Caco-2 (cell line): Measurements from ENCODE around the gene SEMA3C. TPM values are rescaled to one million over a fixed set of nuclear protein-coding genes. Genes with fewer than 3 reads are reported as not detected.

ENCODE experiments used
- BruUV-seq: library from RNA; stranded (reverse); fragments of 400-500 nt; replicated peaks from 2 replicates; lab custom pipeline; 2021; lab: Mats Ljungman, UMichigan
- CTCF ChIA-PET: fragments of 300-600 bp; sonication (Branson Sonifier 250); formaldehyde crosslinking; loops from one replicate; lab custom pipeline; 2022; ENCODE audit warnings: antibody characterized with exemption; lab: Charles Lee
- POLR2A ChIA-PET: fragments of 300-600 bp; sonication (Branson Sonifier 250); formaldehyde crosslinking; loops from one replicate; lab custom pipeline; 2022; ENCODE audit warnings: antibody characterized with exemption; lab: Charles Lee
- DNase-seq, 2 experiments: peaks; one replicate each; pipeline versions ENCODE4 v3.0.0 to v3.0.0-alpha.2; 2020 to 2022
- H3K27me3 ChIP-seq: replicated peaks from 2 replicates; pipeline ENCODE4 v1.6.0; 2011; ENCODE audit warnings: low read length; ENCODE audit not compliant: control insufficient read depth, insufficient read depth
- H3K36me3 ChIP-seq: 2 replicates; pipeline ENCODE4 v1.5.1; 2011; ENCODE audit warnings: low read length; ENCODE audit not compliant: control insufficient read depth, insufficient read depth
- H3K4me1 ChIP-seq: fragments of 250-450 bp; sonication (Bioruptor Pico); 2 replicates; pipeline ENCODE4 v1.5.1; 2020; ENCODE audit warnings: mild to moderate bottlenecking
- H3K4me3 ChIP-seq: 2 replicates; pipeline ENCODE4 v1.5.1; 2011; ENCODE audit warnings: low read depth, mild to moderate bottlenecking, control low read depth, low read length
- H3K9me3 ChIP-seq: fragments of 250-450 bp; sonication (Bioruptor Pico); 2 replicates; pipeline ENCODE4 v1.5.1; 2020; ENCODE audit warnings: mild to moderate bottlenecking, moderate library complexity
- H3K27ac Mint-ChIP-seq: one replicate; pipeline ENCODE4 v1.8.0; 2022; ENCODE audit warnings: mixed read lengths; ENCODE audit not compliant: unreplicated experiment
- H3K27me3 Mint-ChIP-seq: one replicate; pipeline ENCODE4 v1.8.0; 2022; ENCODE audit warnings: mixed read lengths; ENCODE audit not compliant: insufficient read depth, unreplicated experiment
- H3K36me3 Mint-ChIP-seq: one replicate; pipeline ENCODE4 v1.8.0; 2022; ENCODE audit warnings: mild to moderate bottlenecking, mixed read lengths; ENCODE audit not compliant: insufficient read depth, unreplicated experiment
- H3K4me1 Mint-ChIP-seq: one replicate; pipeline ENCODE4 v1.8.0; 2022; ENCODE audit warnings: low read depth, mixed read lengths; ENCODE audit not compliant: unreplicated experiment
- H3K4me3 Mint-ChIP-seq: one replicate; pipeline ENCODE4 v1.8.0; 2022; ENCODE audit warnings: mild to moderate bottlenecking, moderate library complexity, mixed read lengths; ENCODE audit not compliant: unreplicated experiment
- H3K9me3 Mint-ChIP-seq: one replicate; pipeline ENCODE4 v1.8.0; 2022; ENCODE audit warnings: mixed read lengths; ENCODE audit not compliant: unreplicated experiment
- intact Hi-C: fragments of 100-400 bp; cut with micrococcal nuclease; formaldehyde crosslinking; loops from one replicate; pipeline ENCODE4 v1.10.0; 2022; ENCODE audit not compliant: unreplicated experiment
- total RNA-seq: library from RNA; stranded (reverse); gene quantifications from 2 replicates; pipeline ENCODE4 v1.2.3, GENCODE V29; 2022
- TF ChIP-seq, protein P1 (sequence below), 2 experiments: fragments of 200-600 bp in 1 of 2; IDR thresholded peaks; 1 replicate in 1 of 2; 2 replicates in 1 of 2; pipeline versions ENCODE4 v1.5.1 to v1.8.0; 2011 to 2022; ENCODE audit warnings: antibody characterized with exemption in 1 of 2, control low read depth in 1 of 2, inconsistent platforms in 1 of 2, low read depth in 1 of 2, low read length in 1 of 2, mild to moderate bottlenecking in 1 of 2, moderate library complexity in 1 of 2; ENCODE audit not compliant: insufficient read depth in 1 of 2, severe bottlenecking in 1 of 2, unreplicated experiment in 1 of 2

Gene SEMA3C
- total RNA-seq, 1 experiment from 2014 or later = 25.8 TPM

DNA sequence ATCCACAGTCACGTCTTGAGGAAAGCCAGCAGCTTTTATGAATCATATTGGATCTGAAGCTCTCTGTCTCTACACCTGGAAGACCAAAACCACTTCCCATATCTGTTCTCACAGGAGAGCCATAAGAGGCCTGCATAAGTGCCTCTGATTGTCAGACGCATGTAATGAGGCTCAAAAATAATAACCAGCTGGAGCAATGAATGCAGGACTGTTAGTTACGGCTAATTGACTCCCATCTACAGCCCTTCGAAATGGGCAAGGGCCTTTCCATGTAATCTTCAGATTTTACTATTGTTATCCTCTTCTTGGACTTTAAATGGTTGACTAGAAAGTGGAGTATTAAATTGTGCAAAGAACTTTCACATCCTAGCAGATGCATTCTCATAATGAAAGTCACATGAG, 4.4 kb upstream of the SEMA3C start:
- Mint-ChIP-seq H3K9me3 (no peaks in the 10 kb centered on the region), H3K36me3 (no peaks in the 10 kb centered on the region), H3K27ac (no peak overlapping the region), H3K4me1 (peaks cover 14% of the 10 kb centered on the region), H3K4me3 (no peak overlapping the region), H3K27me3 (no peaks in the 10 kb centered on the region)
- Histone ChIP-seq H3K27me3 (no peaks in the 10 kb centered on the region), H3K4me3 (no peak overlapping the region), H3K36me3 (no peaks in the 10 kb centered on the region), H3K9me3 (no peaks in the 10 kb centered on the region), H3K4me1 (peaks cover 26% of the 10 kb centered on the region)
- intact Hi-C loops = loop anchor here (5.0 kb wide), 2 partner anchors 139 to 254 kb away; no protein-coding TSS in a partner anchor
- CTCF ChIA-PET = no interaction called here
- BruUV-seq = no TSS peak
- no peak for DNase-seq
- TF ChIP-seq, protein P1, sequence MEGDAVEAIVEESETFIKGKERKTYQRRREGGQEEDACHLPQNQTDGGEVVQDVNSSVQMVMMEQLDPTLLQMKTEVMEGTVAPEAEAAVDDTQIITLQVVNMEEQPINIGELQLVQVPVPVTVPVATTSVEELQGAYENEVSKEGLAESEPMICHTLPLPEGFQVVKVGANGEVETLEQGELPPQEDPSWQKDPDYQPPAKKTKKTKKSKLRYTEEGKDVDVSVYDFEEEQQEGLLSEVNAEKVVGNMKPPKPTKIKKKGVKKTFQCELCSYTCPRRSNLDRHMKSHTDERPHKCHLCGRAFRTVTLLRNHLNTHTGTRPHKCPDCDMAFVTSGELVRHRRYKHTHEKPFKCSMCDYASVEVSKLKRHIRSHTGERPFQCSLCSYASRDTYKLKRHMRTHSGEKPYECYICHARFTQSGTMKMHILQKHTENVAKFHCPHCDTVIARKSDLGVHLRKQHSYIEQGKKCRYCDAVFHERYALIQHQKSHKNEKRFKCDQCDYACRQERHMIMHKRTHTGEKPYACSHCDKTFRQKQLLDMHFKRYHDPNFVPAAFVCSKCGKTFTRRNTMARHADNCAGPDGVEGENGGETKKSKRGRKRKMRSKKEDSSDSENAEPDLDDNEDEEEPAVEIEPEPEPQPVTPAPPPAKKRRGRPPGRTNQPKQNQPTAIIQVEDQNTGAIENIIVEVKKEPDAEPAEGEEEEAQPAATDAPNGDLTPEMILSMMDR (IDR thresholded peaks at IDR 0.05; ENCODE audit: insufficient read depth in 1 of 2, low read depth in 1 of 2, low read length in 1 of 2, severe bottlenecking in 1 of 2, unreplicated experiment in 1 of 2) = no peak
- POLR2A ChIA-PET = no interaction called here

DNA sequence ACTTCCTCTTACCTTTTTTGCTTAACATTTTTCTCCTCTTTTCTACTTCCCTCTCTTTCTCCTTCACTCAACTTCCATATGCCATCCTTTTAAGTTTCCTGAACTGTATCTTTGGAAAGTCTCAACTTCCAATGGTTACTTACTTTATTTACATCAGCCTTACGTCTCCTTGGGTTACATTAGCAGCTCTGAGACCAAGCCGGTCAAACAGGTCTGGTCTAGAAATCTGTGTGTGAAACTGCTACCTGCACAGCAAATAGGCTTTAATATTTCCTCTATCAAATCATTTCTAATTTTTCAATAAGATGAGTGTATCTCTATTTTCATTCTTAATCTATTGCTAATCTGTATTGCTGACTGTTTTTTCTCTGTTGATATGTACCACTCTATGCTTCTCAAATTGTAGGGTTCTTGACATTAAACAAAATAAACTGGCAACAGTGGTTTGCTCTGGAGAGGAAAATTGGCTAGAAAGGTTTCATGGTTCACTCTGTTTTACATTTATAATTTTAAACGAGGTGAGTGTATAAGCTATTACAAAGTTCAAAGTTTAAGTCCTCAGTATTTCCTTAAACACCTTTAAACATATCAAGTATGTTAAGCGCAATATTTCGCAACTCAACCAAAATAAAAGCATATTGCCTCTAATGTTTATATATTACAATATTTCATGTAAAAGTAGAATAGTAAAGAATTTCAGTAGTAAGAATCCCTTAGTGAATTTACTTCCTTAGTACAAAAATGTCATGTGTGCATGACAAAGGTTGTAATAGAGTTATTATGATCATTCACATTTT, 3.6 kb upstream of the SEMA3C start:
- no peak overlapping the region for H3K4me3 ChIP-seq
- ChIA-PET CTCF (no interaction called here), POLR2A (no interaction called here)
- H3K9me3 ChIP-seq = no peaks in the 10 kb centered on the region
- Mint-ChIP-seq H3K9me3 (no peaks in the 10 kb centered on the region), H3K4me1 (peaks cover 14% of the 10 kb centered on the region), H3K27ac (peak overlapping the region; percentile 84), H3K27me3 (no peaks in the 10 kb centered on the region), H3K4me3 (peak overlapping the region; percentile 6), H3K36me3 (no peaks in the 10 kb centered on the region)
- peak in 1 of 2 experiments; percentile 49 for DNase-seq
- TF ChIP-seq, protein P1 (IDR thresholded peaks at IDR 0.05; ENCODE audit: insufficient read depth in 1 of 2, low read depth in 1 of 2, low read length in 1 of 2, severe bottlenecking in 1 of 2, unreplicated experiment in 1 of 2) = no peak
- peaks cover 26% of the 10 kb centered on the region for H3K4me1 ChIP-seq
- H3K36me3 ChIP-seq = no peaks in the 10 kb centered on the region
- intact Hi-C loops = loop anchor here (5.0 kb wide), 2 partner anchors 140 to 255 kb away; no protein-coding TSS in a partner anchor
- BruUV-seq = no TSS peak
- no peaks in the 10 kb centered on the region for H3K27me3 ChIP-seq

DNA sequence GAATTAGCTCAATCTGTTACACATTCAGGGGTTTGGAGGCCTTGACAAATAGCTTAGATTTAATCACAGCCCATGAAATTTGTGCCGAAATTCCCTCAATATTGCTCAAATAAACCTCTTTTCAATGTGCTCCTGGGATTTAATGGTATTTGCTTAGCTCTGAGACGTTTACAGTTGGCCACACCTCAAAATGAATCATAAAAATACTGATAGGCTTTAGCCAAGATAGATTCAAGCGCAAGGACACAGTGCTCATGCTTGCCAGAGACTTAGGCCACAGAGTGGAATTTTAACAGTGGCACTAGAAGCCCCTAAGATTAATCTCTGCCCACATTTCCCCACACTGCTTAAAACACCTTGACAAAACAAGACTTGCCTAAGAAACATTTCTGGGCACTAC, 2.3 kb upstream of the SEMA3C start:
- intact Hi-C loops = loop anchor here (5.0 kb wide), 2 partner anchors 141 to 256 kb away; no protein-coding TSS in a partner anchor
- TF ChIP-seq, protein P1 (IDR thresholded peaks at IDR 0.05; ENCODE audit: insufficient read depth in 1 of 2, low read depth in 1 of 2, low read length in 1 of 2, severe bottlenecking in 1 of 2, unreplicated experiment in 1 of 2) = no peak
- peaks cover 14% of the 10 kb centered on the region for H3K4me1 Mint-ChIP-seq
- no peaks in the 10 kb centered on the region for H3K27me3 Mint-ChIP-seq
- H3K36me3 ChIP-seq = no peaks in the 10 kb centered on the region
- no peaks in the 10 kb centered on the region for H3K9me3 Mint-ChIP-seq
- no peak overlapping the region for H3K4me3 ChIP-seq
- no peaks in the 10 kb centered on the region for H3K9me3 ChIP-seq
- POLR2A ChIA-PET = interaction anchor here (1.0 kb wide), 1 partner anchor 20 kb away, joined by 3 read pairs; no protein-coding TSS in a partner anchor
- BruUV-seq = no TSS peak
- H3K27ac Mint-ChIP-seq = peak overlapping the region; percentile 26
- H3K36me3 Mint-ChIP-seq = peaks cover 10% of the 10 kb centered on the region
- DNase-seq = peak in 1 of 2 experiments; percentile 34
- H3K4me1 ChIP-seq = peaks cover 26% of the 10 kb centered on the region
- no peaks in the 10 kb centered on the region for H3K27me3 ChIP-seq
- CTCF ChIA-PET = interaction anchor here (0.7 to 0.8 kb wide), 2 partner anchors 20 to 549 kb away, joined by 5 read pairs; no protein-coding TSS in a partner anchor
- H3K4me3 Mint-ChIP-seq = peak overlapping the region; percentile 43
